Kidney (tissue), 14 donors: ENCODE data around the gene ANKS1A. TPM values are rescaled to one million over a fixed set of nuclear protein-coding genes. Genes with fewer than 3 reads are reported as not detected.

Source experiments
- DNase-seq, 5 donors: peaks; one replicate each; pipeline ENCODE4 v3.0.0-alpha.2; 2013 to 2020
- FAIRE-seq: peaks from 2 replicates; lab custom pipeline; 2012; peaks lifted over from hg19 to GRCh38; lab: Jason Lieb, UNC
- H3K27ac ChIP-seq, 2 donors: one replicate each; pipeline ENCODE4 v1.7.0; 2013; ENCODE audit warnings: low read depth in 2 of 2, low read length in 2 of 2, inconsistent platforms in 1 of 2
- H3K27me3 ChIP-seq: one replicate; pipeline ENCODE4 v1.7.1; 2013; ENCODE audit warnings: low read length, inconsistent platforms; ENCODE audit not compliant: control insufficient read depth, insufficient read depth
- H3K36me3 ChIP-seq, 3 donors: one replicate each; pipeline versions ENCODE4 v1.7.0 to v1.7.1; 2013; ENCODE audit warnings: low read length in 3 of 3, control low read depth in 1 of 3, inconsistent platforms in 1 of 3; ENCODE audit not compliant: insufficient read depth in 3 of 3, control insufficient read depth in 2 of 3
- H3K4me1 ChIP-seq, 3 donors: one replicate each; pipeline versions ENCODE4 v1.7.0 to v1.7.1; 2013; ENCODE audit warnings: low read length in 3 of 3, inconsistent platforms in 1 of 3, low read depth in 1 of 3; ENCODE audit not compliant: control insufficient read depth in 2 of 3, insufficient read depth in 2 of 3
- H3K4me3 ChIP-seq, 3 donors: one replicate each; pipeline versions ENCODE4 v1.7.0 to v1.8.1; 2013; ENCODE audit warnings: low read length in 3 of 3, control low read depth in 1 of 3, inconsistent platforms in 1 of 3
- H3K9ac ChIP-seq, 3 donors: one replicate each; pipeline versions ENCODE4 v1.7.0 to v1.7.1; 2013; ENCODE audit warnings: low read length in 3 of 3, control low read depth in 1 of 3, inconsistent platforms in 1 of 3
- H3K9me3 ChIP-seq, 3 donors: one replicate each; pipeline versions ENCODE4 v1.7.0 to v1.7.1; 2013; ENCODE audit warnings: low read length in 3 of 3, control low read depth in 1 of 3, inconsistent platforms in 1 of 3; ENCODE audit not compliant: control insufficient read depth in 2 of 3, insufficient read depth in 1 of 3
- CTCF ChIP-seq: IDR thresholded peaks from 3 replicates; pipeline ENCODE4 v1.5.1; 2012; ENCODE audit warnings: mild to moderate bottlenecking, moderate library complexity, borderline replicate concordance; ENCODE audit not compliant: insufficient read depth; ENCODE audit errors: extremely low read depth
- intact Hi-C: fragments of 100-400 bp; cut with DNase I; formaldehyde crosslinking; loops from one replicate; pipeline ENCODE4 v1.11.1; 2022
- polyA plus RNA-seq: library from polyadenylated mRNA; stranded (reverse); fragments of 350-450 nt; fragmentation: Illumina TruSeq; extraction: RNeasy Lipid Tissue Mini Kit (QIAGEN cat#74804); gene quantifications from one replicate; pipeline ENCODE4 v1.2.3, GENCODE V29; 2014; ENCODE audit warnings: low read depth, low replicate concordance; ENCODE audit not compliant: insufficient read depth
- total RNA-seq: library from RNA; stranded (reverse); fragmentation: NEBNext Ultra II Directional; extraction: Animal tissue kit (Norgen Biotek cat#: 25700); gene quantifications from one replicate; pipeline ENCODE4 v1.2.1, GENCODE V29; 2021
- donor health status: control.
- donor health status: control.
- donor health status: control.
- donor health status: control.
- donor health status: control.
- donor health status: DM: yes; HTN: yes; CAD: no.
- donor health status: Normal renal cell carcinoma (clear cell type).

ANKS1A gene
- total and polyA plus RNA-seq, 2 donors from 2014 or later: 9.4 to 25.9 TPM

- DNase-seq (no peak), FAIRE-seq (no peak)
- Histone ChIP-seq H3K9me3 (no peaks in the 10 kb centered on the region), H3K36me3 (peaks cover 0 to 2% (median 0%) of the 10 kb centered on the region in 3 donors), H3K9ac (no peak overlapping the region), H3K27me3 (no peaks in the 10 kb centered on the region), H3K4me1 (peaks cover 0 to 13% (median 3%) of the 10 kb centered on the region in 3 donors), H3K4me3 (no peak overlapping the region), H3K27ac (no peak overlapping the region)
- intact Hi-C loops: no loop called here
- no peak for TF ChIP-seq CTCF
These were observed 144.6 kb downstream of the ANKS1A start for GRCh38 chr6:35033683-35034082.

- FAIRE-seq (no peak), DNase-seq (no peak)
- H3K27ac ChIP-seq: peak overlapping the region; percentile 43 to 61
- no peak for TF ChIP-seq CTCF
- H3K4me3 ChIP-seq: no peak overlapping the region
- H3K36me3 ChIP-seq: peaks cover 0 to 2% (median 0%) of the 10 kb centered on the region in 3 donors
- peaks cover 0 to 13% (median 3%) of the 10 kb centered on the region in 3 donors for H3K4me1 ChIP-seq
- no peaks in the 10 kb centered on the region for H3K27me3 ChIP-seq
- no peak overlapping the region for H3K9ac ChIP-seq
- H3K9me3 ChIP-seq: no peaks in the 10 kb centered on the region
- intact Hi-C loops: no loop called here
These were observed 145.5 kb downstream of the ANKS1A start for GRCh38 chr6:35034411-35035191.

- H3K9me3 ChIP-seq: no peaks in the 10 kb centered on the region
- peak overlapping the region; percentile 61 to 73 for H3K27ac ChIP-seq
- TF ChIP-seq CTCF: no peak
- FAIRE-seq (no peak), DNase-seq (peak in 1 of 5 donors; percentile 53)
- intact Hi-C loops: no loop called here
- H3K4me3 ChIP-seq: no peak overlapping the region
- no peaks in the 10 kb centered on the region for H3K36me3 ChIP-seq
- H3K9ac ChIP-seq: no peak overlapping the region
- peaks cover 0 to 13% (median 3%) of the 10 kb centered on the region in 3 donors for H3K4me1 ChIP-seq
- no peaks in the 10 kb centered on the region for H3K27me3 ChIP-seq
These were observed 146.5 kb downstream of the ANKS1A start for GRCh38 chr6:35035481-35036030.
